D341Med (cell line): ENCODE measurements around the gene MEG3.

Source experiments
- DNase-seq: peaks from one replicate; pipeline ENCODE4 v3.0.0; 2012; ENCODE audit warnings: low spot score

Gene MEG3

DNA sequence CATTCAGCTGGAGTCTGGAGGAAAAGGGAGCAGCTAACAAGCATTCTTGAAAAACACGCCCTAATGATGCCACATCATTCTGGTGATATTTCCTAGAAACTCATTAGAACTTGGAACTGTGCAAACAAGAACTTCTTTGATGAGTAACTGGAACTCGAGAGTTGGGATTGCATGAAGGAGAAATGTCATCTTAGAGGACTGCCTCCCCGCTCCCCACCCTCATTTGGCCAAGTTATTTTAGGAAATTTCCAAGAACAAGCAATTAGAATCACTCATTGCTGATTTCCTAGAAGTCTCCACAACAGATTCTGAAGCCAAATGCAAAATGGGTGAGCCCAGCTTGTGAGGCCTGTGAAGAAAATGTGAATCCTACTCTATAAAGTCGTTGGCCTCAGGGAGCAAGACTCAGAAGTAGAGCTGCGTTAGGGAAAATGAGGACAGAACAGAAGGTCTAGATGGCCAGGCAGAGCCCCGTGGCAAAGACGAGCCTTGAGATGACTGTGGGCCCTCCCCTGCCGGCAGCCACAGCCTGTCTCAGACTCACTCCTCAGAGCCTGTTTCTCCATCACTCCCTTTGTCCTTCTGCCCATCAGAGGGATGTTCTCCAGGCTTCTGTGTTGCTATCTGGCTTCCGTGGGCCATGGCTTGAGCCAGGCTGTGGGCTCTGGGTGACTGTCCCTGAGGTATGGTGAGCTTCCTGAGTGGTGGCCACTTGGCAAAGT is 39.2 kb downstream of the MEG3 start:
- no peak for DNase-seq

DNA sequence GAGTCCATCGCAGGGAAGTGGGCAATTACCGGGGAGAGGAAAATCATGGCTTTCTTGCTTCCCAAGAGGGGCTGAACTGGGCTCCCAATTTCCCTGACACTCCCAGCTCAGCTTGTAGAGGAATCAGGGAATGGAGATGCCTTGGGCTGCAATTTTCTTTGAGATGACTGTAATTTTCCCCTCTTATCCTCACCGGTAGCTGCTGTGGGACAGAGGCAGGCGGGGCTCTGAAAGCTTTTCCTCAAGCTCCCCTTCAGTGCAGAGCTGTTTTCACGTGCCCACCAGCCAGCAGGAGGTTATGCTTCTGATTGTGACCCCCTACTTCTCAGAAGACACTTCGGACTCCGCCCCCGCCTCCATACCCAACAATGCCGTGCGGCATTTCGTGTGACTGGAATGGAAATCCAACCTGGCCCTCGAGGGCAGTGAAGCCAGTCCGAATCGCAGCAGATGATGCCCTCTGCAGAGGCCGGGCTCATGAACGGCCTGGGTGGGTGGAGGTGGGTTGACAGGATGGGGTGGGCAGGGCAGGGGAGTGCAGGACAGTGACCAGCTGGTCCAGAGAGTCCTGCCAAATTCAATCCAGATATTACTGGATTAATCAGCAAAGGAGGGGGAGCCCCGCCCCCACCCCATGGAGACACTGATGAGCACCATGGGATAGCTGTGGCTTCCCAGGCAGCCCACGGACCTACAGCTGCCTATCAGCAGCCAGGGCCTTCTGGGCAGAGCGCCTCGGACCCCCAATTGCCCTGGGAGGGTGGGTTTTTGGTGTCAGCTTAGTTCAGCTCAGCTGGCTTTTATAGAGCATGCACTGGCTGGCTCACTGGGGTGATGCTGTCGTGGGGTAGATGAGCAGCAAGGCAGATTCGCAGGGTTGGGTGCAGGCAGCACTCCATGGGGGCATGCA is 40.0 kb downstream of the MEG3 start:
- no peak for DNase-seq

DNA sequence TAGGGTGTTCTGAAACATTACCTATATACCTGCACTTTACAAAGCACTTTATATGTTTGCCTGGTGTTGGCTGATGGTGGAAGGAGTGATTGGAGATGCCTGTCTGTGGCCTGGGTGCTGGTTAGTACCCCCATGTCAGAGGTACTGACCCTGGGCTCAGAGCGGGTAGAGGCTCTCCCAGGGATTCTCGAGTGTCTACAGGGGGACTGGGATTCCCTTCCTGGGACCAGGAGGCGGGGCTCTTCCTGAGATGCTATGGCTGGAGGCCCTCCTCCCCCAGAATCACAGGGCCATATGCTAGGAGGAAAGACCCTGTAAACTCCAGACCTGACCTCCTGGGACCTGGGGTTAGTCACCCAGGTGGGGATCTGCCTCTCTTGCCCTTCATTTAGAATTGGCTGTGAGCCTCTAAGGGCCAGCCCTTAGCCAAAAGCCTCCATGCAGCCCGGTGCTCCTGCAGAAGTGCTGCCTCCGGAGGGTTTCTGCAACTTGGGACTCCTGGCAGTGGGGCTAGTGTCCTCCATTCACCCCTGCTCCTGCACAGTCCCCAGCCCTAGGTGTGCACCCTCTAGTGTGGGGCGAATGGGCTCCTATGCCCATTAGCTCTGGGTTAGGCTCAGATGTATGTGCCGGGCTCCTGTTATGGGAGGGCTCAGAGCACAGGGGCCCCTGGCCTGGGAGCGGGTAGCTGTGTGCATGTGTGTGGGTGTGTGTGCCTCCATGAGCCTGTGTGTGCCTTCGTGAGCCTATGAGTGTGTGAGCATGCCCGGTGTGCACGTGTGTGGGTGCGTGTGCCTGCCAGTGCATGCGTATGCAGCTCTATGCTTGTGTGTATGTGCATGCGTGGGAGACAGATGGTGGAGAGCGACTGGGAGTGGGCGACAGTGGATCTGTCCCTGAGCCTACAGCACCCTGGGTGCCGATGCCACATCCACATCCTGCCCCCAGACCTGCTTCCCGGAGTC is 41.0 kb downstream of the MEG3 start:
- DNase-seq, result no peak

DNA sequence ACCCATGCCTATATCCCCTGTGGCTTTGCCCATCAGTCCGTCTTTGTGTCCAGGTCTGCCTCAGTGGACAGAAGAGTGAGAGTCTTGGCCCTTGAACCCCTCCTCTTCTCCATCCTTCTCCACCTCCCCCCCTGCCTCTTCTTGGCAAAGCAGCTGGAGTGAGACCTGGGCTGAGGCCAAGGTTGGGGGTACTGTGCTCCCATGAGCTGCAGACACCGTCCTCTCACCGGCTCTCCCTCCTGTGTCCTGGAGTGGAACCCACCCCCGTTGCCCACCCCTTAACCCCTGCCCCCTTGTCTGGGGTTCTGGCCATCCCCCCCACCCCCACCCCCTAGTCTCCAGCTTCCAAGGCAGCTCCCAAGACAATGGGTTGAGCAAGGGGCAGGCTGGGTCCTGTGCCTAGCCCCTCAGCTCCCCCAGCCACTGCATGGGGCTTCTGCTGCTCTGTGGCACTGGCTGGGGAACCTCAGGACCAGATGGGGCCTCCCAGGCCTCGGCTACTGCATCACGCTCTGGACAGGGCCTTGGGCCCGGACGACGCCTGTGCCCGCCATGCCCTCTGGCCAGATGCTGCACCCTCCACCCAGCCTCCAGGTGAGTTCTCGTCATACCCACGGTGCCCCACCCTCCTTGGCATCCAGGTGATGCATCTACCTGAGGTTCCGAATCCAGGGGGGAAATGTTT is 41.9 kb downstream of the MEG3 start:
- DNase-seq, result no peak

DNA sequence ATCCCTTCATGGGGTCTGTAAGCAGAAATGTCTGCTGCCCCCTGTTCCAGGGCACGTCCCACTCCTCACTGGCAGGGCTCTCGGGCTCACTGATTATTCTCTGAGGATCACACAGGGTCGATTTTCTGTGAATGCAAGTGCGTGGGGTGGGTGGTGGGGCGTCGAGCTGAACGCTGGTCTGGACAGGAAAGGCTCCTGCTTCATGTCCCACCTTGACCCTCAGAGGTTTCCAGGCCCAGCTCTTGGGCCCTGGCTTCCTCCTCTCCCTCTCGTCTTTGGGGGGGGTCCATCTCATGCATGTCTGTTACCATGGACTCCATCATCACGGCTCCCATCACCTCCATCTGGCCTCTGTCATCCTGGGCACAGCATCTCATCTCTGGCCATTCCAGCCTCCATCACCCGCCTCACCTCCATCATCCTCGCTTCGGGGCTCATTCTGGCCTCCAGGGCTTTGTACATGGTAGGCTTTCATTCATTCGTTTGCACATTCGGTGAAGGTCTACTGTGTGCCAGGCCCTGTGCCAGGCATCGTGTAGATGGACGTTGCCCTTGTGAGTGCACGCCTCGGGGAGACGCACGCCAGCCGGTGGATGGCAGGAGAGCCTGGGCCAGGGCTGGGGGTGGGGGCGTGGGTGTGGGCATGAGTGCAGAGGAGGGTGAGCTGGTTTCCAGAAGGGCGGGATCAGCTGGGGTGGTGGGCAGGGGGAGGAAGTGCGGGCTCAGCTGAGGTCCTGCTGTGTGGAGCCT is 42.9 kb downstream of the MEG3 start:
- no peak for DNase-seq

DNA sequence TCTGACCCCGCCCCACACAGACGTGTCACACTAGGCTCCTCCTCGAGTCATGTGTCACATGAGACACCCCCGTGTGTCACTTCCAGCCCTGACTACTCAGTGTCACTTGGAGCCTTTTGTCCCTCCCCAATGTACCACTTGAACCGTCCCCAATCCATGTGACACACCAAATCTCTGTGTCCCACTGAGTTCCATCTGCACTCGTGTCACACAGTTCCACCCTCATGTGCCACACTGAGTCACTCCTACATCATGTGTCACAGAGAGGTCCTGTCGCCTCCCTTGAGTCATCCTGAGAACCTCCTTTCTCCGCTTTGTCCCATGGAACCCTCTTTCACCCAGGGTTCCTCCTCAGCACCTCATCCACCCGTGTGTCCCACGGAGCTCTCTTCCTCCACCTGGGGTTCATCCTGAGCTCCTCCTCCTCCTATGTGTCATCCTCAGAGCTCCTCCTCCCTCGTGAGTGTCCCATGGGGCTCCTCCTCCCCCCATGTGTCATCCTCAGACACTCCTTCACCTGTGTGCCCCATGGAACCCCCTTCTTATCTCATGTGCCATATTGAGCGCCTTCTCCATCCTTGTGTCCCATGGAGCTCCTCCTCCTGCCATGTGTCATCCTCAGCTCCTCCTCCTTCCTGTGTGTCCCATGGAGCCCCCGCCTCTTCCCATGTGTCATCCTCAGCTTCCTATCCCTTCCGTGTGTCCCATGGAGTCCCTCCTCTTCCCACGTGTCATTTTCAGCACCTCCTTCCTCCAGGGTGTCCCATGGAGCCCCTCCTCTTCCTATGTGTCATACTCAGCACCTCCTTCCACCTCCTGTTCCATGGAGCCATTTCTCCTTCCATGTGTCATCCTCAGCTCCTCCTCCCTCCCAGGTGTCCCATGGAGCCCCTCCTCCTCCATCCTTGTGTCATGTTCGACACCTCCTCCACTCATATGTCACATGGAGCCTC is 45.6 kb downstream of the MEG3 start:
- DNase-seq, result no peak

DNA sequence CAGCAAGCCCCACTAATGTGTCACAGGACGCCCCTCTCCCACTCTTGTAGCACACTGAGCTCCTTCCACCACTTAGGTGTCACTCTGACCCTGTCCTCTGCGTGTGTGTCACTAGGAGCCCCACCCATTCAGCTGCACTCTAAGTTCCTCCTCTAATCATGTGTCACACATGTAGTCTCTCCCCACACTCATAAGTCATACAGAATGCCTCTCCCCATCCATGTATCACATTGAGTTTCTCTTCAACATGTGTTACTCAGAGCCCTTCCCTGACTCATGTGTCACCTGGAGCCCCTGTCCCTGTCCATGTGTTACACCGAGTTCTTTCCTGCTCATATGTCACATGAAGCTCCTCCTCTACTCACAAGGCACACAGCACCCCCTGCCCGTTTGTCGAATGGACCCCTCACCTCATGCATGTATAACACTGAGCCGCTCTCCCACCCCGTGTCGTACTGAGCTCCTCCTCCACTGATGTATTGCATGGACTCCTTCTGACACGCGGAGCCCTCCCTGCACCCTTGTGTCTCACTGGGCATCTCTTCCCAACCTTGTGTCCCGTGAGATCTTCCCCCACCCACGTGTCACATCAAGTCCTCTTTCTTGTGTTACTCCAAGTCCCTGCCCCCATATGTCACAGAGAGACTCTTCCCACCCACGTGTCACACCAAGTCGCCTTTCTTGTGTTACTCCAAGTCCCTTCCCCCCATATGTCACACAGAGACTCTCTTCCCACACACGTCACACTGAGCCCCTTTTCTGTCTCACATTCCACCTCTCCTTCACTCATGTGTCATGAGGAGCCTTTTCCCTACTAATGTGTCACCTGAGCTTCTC is 46.6 kb downstream of the MEG3 start:
- DNase-seq, result no peak

DNA sequence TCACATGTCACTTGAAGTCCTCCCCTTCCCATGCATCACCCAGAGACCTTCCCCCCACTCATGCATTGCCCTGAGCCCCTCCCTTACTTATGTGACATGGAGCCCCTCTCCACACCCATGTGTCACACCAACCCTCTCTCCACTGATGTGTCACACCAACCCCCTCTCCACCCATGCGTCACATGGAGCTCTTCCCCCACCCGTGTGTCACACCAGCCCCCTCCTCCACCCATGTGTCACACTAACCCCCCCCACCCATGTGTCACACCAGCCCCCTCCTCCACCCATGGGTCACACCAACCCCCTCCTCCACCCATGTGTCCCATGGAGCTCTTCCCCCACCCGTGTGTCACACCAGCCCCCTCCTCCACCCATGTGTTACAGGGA is 47.2 kb downstream of the MEG3 start:
- no peak for DNase-seq

DNA sequence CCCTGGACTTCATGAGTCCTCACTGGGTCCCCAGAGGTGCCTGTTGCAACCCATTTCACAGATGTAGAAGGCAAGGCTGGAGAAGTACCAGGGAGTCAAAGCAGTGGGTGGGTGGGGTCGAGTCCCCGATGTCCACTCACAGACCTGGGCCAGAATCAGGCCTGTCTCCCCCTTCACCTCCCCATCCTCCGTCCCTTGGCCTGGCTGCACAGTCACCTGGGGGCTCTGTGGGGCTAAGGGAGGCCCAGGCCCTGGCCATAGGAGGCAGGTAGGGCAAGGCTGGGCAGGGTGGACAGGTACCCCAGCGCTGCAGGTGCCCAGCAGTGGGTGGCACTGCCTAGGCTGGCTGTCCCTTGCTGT is 48.1 kb downstream of the MEG3 start:
- no peak for DNase-seq

DNA sequence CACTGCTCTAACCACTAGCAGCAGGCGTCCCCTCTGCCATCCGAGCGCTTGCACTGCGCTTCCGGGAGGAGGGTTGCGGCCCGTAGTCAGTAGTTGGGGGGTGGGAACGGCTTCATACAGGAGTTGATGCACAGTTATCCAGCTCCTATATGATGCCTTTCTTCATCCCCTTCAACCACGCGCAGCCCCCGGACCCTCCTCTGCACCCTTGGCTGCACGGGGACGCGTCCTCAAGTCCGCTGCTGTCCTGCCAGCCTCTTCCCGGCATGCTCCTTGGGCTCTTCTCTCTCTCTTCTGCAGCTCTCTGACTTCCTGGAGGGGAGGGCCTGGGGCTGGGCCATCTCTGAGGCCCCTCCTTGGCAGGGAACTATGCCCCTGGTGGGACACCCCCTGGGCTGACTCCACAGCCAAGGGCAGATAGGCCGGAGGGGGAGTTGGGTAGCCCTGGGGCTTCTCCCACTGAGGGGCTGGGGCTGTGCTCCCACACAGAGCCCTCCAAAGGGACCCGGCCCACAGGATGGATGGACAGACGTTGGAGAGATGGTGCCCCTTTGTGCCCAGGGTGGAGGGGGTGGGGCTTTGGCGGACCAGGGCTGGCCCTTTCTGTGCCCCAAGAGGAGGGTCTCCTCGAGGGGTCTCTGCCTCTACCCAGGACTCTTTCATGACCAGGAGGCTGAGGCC is 48.6 kb downstream of the MEG3 start:
- no peak for DNase-seq

DNA sequence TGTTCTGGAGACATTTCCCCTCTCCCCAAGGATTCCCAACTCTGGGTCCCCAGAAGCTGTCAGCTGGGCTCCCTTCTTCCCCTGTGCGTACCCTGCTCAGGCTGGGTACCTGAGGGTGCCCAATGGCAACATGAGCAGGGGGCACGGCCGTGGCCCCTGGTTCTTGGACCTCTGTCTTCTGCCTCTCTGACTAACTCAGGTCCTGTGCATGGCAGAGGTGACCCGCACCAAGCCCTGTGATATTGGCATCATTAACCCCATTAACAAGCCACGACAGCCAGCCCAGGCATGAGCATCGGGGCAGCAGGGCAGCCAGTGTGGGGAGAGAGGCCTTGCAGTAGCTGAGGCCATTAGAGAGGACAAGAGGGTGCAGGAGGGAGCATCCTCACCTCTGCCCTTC is 49.2 kb downstream of the MEG3 start:
- no peak for DNase-seq

DNA sequence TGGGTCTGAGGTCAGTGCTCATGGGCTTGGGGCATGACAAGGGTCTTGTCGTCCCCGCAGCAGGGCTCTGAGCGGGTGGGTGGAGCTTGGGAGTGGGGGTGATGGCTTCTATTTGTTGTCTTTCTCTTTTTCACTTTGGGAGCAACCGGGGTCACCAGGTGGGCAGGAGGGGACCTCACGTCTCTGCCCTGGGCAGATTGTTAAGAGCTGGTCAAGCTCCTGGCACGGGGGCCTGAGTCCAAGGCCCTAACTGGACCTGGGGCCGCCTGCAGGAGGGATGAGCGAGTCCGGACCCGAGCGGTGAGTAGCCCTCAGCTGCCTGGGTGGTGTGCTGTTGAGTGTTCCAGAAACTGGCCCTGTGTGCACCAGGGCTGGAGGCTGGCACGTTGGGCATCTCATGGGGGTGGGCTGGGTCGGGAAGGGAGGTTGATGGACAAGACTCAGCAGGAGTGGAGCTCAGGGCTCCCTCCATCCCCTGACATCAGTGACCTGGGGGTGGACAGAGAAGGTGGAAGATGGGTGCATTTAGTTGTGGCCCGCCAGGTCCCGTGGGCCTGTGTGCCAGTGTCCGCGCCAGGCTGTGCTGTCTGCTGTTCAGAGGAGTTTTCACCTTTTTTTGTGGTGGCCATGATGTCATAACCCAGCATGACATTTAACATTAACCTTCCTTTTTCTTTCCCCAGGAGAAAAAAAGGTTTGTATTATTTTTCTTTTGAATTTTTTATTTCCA is 50.1 kb downstream of the MEG3 start:
- DNase-seq, result no peak

DNA sequence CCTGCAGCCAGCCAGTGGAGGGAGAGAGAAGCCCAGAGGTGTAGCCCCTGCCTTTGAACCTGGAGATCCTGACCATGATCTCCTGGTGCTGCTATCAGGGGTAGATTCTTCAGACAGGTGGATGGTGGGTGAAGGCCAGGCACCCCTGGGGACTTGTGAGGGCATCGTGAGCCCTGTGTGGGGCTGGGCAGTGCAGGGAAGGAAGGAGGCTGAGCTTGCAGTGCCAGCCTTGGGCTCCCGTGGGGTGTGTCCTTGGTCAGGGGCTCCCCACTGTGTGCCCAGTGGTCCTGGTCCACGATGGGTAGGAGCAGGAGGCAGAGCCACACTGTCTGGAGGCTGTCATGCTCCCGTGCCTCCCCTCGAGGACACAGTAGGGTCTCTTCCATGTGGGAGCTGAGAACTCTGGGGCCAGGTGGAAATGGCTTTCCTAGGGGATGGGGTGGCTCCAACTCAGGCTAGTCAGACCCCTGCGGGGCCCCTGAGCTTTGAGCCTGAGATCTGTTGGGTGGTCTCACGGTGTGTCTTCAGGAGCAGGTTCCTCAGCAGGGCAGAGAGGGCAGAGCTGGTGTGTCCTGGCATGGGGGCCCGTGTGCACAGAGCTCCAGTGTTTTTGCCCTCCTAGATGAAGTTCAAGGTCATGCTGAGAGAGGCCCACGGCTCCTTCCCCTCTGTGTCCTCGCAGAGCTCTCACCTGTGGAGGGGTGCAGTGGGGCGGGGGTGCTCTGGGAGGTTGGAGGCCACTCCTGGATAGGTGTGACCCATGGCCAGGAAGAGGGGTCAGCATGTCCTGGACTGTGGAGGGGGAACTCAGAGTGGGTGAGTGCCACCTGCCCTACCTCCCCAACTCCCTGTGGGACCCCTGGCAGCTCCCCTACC is 52.6 kb downstream of the MEG3 start:
- no peak for DNase-seq

DNA sequence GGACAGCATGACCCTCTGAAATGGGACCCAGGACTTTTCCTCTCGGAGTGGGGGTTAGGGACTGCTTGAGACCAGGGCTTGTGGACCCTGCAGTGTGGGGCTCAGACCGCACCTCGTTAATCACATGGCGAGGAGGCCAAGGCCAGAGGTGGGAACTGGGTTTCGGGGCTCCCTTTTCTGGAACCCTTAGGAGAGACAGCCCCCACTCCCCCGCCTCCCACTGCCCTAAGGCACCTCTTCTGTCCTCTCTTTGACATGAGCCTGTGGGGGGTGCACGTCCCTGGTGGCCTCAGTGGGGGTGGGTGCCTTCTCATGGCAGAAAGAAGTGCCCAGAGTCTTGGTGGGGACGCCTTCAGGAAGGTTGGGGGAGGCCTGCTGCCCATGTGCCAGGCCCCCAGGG is 53.3 kb downstream of the MEG3 start:
- DNase-seq, result no peak

DNA sequence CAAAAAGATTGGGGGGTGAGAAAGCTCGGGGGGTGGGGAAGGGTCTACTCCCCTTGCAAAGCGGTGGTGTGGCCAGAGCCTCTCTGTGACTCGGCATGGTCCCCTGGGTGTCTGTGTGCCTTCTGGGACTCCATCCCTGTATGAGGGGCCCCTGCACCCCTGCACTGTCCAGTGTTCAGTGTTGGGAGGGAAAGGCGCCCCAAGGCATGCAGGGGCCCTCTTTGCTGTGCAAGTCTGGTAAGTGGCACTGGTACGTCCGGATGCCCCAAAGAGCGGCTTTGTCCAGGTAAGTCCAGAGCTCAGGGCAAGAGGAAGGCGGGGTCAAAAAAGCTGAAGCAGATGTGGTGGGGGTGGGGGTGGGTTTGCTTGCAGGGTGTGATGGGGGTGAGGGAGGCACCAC is 53.9 kb downstream of the MEG3 start:
- no peak for DNase-seq

DNA sequence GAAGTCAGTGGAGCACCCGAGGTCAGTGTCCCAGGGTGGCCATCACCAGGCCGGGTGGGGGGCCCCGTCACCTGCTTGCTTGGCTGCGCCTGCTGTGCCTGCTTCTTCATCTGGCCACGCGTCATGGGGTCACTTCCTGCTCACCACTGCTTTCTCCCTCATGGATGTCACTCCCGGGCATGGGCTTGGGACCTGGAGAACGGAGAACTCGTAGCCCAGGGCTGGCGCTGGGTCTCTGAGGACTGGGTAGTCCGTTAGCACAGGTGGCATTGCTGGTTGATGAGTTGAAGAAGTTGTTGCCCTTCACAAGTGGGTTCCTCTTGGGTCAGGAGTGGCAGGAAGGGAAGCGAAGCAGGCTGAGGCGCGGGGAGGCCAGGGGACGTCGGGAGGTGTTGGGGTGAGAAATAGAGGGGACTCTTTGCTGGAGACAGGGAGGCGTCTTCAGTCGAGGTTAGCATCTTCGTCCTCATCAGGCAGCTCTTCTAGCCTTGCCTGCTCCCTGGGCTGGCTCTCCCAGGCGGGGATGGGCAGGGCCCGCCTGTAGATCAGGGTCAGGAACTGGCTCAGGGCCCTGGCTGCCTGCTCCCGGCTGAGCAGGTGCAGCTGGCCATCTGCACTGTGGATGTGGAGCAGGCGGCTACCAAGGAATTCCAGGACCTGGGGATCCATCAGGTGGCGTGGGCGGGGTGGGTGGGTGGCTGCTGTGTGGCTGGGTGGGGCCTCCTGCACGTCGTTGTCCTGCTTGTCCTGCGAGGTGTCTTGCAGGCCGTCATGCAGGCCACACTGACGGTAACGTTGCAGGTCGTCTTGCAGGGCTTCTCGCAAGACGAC is 54.6 kb downstream of the MEG3 start:
- no peak for DNase-seq
